OCI-LY1 (cell line): ENCODE results near the gene FCAR.
"Not testable (repeated sequence)": the region's sequence is repeated elsewhere in the genome, so short reads cannot be mapped to it uniquely, and the experiment has no call there.

Experiments
- H2AFZ ChIP-seq: fragments of 200-600 bp; sonication (generic), shearing (Covaris generic); 2 replicates; pipeline ENCODE4 v1.6.0; 2014; ENCODE audit warnings: antibody characterized with exemption, mild to moderate bottlenecking, low read length
- H3F3A ChIP-seq: fragments of 200-600 bp; sonication (generic), shearing (Covaris generic); 2 replicates; pipeline ENCODE4 v1.6.0; 2014; ENCODE audit warnings: mild to moderate bottlenecking, antibody characterized with exemption, low read length, moderate library complexity; ENCODE audit not compliant: insufficient read depth
- H3K27ac ChIP-seq: fragments of 200-600 bp; sonication (generic); 2 replicates; pipeline ENCODE4 v1.5.1; 2014; ENCODE audit warnings: low read length, mixed run types, mild to moderate bottlenecking, low read depth; ENCODE audit not compliant: poor library complexity, severe bottlenecking
- H3K27me3 ChIP-seq: fragments of 200-600 bp; sonication (generic); 2 replicates; pipeline ENCODE4 v1.6.0; 2014; ENCODE audit warnings: antibody characterized with exemption, mild to moderate bottlenecking, low read length, moderate library complexity; ENCODE audit not compliant: insufficient read depth
- H3K36me3 ChIP-seq: fragments of 200-600 bp; sonication (generic); 2 replicates; pipeline ENCODE4 v1.6.1; 2014; ENCODE audit warnings: mild to moderate bottlenecking, antibody characterized with exemption, low read length, moderate library complexity, mixed read lengths; ENCODE audit not compliant: insufficient read depth
- H3K4me1 ChIP-seq: fragments of 200-600 bp; sonication (generic); 2 replicates; pipeline ENCODE4 v1.5.1; 2014; ENCODE audit warnings: mild to moderate bottlenecking, low read length, moderate library complexity; ENCODE audit not compliant: insufficient read depth, severe bottlenecking
- H3K4me2 ChIP-seq: fragments of 200-600 bp; sonication (generic), shearing (Covaris generic); 2 replicates; pipeline ENCODE4 v1.6.1; 2014; ENCODE audit warnings: low read length
- H3K4me3 ChIP-seq: fragments of 200-600 bp; sonication (generic); 2 replicates; pipeline ENCODE4 v1.5.1; 2014; ENCODE audit warnings: low read length, low read depth, mild to moderate bottlenecking, mixed read lengths; ENCODE audit not compliant: poor library complexity, severe bottlenecking
- H3K79me2 ChIP-seq: fragments of 200-600 bp; shearing (Covaris generic); 2 replicates; pipeline ENCODE4 v1.6.1; 2016; ENCODE audit warnings: mixed run types, low read length, mixed read lengths; ENCODE audit not compliant: insufficient read depth
- H3K9ac ChIP-seq: fragments of 200-600 bp; sonication (generic), shearing (Covaris generic); 2 replicates; pipeline ENCODE4 v1.6.1; 2014; ENCODE audit warnings: mild to moderate bottlenecking, low read length, mixed read lengths
- H3K9me2 ChIP-seq: fragments of 200-600 bp; sonication (generic), shearing (Covaris generic); 2 replicates; pipeline ENCODE4 v1.6.1; 2014; ENCODE audit warnings: low read depth, mild to moderate bottlenecking, low read length, mixed read lengths
- H3K9me3 ChIP-seq: fragments of 200-600 bp; shearing (Covaris generic); 2 replicates; pipeline ENCODE4 v1.6.1; 2014; ENCODE audit warnings: low read length, mixed read lengths
- H4K20me1 ChIP-seq: fragments of 200-600 bp; sonication (generic), shearing (Covaris generic); 2 replicates; pipeline ENCODE4 v1.6.0; 2016; ENCODE audit warnings: mild to moderate bottlenecking, low read length; ENCODE audit not compliant: insufficient read depth
- CTCF ChIP-seq: fragments of 200-600 bp; sonication (generic), shearing (Covaris generic); IDR thresholded peaks from 2 replicates; pipeline ENCODE4 v1.5.1; 2017; ENCODE audit warnings: mild to moderate bottlenecking, antibody characterized with exemption, low read length, moderate library complexity, mixed read lengths
- EZH2 ChIP-seq: fragments of 200-600 bp; sonication (generic), shearing (Covaris generic); IDR thresholded peaks from 2 replicates; pipeline ENCODE4 v1.8.0; 2017; ENCODE audit warnings: borderline replicate concordance, mixed run types, mild to moderate bottlenecking, antibody characterized with exemption, low read length, moderate library complexity, mixed read lengths

FCAR gene

GRCh38 chr19:54859421-54859820, 14.6 kb upstream of the FCAR start:
- H3K27me3 ChIP-seq, H3K4me2 ChIP-seq, H3K4me1 ChIP-seq, H3K79me2 ChIP-seq, H3F3A ChIP-seq, H4K20me1 ChIP-seq, H3K9me2 ChIP-seq, H3K36me3 ChIP-seq, H3K9me3 ChIP-seq, H3K4me3 ChIP-seq, H3K27ac ChIP-seq, H2AFZ ChIP-seq, H3K9ac ChIP-seq: not testable (repeated sequence)

DNA sequence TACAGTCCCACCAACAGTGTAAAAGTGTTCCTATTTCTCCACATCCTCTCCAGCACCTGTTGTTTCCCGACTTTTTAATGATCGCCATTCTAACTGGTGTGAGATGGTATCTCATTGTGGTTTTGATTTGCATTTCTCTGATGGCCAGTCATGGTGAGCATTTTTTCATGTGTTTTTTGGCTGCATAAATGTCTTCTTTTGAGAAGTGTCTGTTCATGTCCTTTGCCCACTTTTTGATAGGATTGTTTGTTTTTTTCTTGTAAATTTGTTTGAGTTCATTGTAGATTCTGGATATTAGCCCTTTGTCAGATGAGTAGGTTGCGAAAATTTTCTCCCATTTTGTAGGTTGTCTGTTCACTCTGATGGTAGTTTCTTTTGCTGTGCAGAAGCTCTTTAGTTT, 10.6 kb upstream of the FCAR start:
- not testable (repeated sequence) for H3K4me2 ChIP-seq, H3K9ac ChIP-seq, H3K36me3 ChIP-seq, H2AFZ ChIP-seq, H3K9me2 ChIP-seq, H3F3A ChIP-seq, H3K27ac ChIP-seq, H4K20me1 ChIP-seq, H3K27me3 ChIP-seq, H3K9me3 ChIP-seq, H3K79me2 ChIP-seq, H3K4me3 ChIP-seq, H3K4me1 ChIP-seq

DNA sequence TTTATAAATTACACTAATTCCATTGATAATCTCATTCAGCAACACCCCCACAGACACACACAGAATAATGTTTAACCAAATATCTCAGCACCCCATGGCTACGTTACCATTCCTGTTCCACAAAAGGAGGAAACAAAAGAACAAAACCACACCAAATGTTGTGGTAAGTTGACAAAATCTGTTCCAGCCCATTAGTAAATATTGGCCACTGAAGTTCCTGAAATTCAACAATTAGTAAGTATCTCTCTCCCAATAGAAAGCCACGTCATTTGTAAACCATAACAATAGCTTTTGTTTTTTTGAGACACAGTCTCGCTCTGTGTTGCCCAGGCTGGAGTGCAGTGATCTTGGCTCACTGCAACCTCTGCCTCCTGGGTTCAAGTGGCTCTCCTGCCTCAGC, 2.3 kb upstream of the FCAR start:
- no peaks in the 10 kb centered on the region for H3K9me3 ChIP-seq
- H3K27ac ChIP-seq: no peak overlapping the region
- H2AFZ ChIP-seq: no peak overlapping the region
- H3K27me3 ChIP-seq: no peaks in the 10 kb centered on the region
- H3K36me3 ChIP-seq: no peaks in the 10 kb centered on the region
- H4K20me1 ChIP-seq: no peaks in the 10 kb centered on the region
- H3F3A ChIP-seq: no peaks in the 10 kb centered on the region
- H3K9ac ChIP-seq: no peak overlapping the region
- no peaks in the 10 kb centered on the region for H3K79me2 ChIP-seq
- no peak for TF ChIP-seq EZH2
- TF ChIP-seq CTCF: no peak
- no peak overlapping the region for H3K4me2 ChIP-seq
- H3K4me3 ChIP-seq: no peak overlapping the region
- no peaks in the 10 kb centered on the region for H3K4me1 ChIP-seq
- no peaks in the 10 kb centered on the region for H3K9me2 ChIP-seq

DNA sequence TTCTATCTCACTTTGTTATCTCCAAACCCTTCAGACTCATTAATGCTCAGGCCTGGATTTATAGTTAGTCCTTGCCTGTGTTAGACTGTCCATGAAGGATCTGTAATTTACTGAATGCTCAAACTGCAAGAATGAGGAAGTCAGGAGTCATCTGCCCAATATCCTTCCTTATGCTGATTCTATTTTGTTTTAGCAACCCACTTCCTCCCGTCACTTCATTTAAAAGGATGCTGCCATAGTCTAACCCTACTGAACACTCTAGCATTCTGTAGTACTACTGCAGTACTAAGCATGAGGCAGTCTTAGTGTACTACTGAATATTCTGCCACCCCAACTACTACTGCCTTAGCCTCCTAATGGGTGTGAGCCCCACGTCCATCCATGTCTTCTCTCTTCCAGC, 1.5 kb downstream of the FCAR start:
- H3K9ac ChIP-seq: no peak overlapping the region
- H3K4me3 ChIP-seq: no peak overlapping the region
- no peak overlapping the region for H3K27ac ChIP-seq
- no peaks in the 10 kb centered on the region for H4K20me1 ChIP-seq
- H3F3A ChIP-seq: no peaks in the 10 kb centered on the region
- H3K4me2 ChIP-seq: no peak overlapping the region
- H2AFZ ChIP-seq: no peak overlapping the region
- no peaks in the 10 kb centered on the region for H3K9me3 ChIP-seq
- H3K9me2 ChIP-seq: no peaks in the 10 kb centered on the region
- no peaks in the 10 kb centered on the region for H3K79me2 ChIP-seq
- H3K4me1 ChIP-seq: no peaks in the 10 kb centered on the region
- TF ChIP-seq EZH2 (no peak), CTCF (no peak)
- no peaks in the 10 kb centered on the region for H3K27me3 ChIP-seq
- H3K36me3 ChIP-seq: no peaks in the 10 kb centered on the region
